ENCODE data around the gene PPP6R1. TPM values are rescaled to one million over a fixed set of nuclear protein-coding genes. Genes with fewer than 3 reads are reported as not detected.
A peak's percentile ranks its signal among the peaks of the same experiment; 100 is the strongest.

The PPP6R1 gene
- total and polyA plus RNA-seq, 2 of the 13 experiments (the other 11 are each of a cell fraction or from before 2014, with no cell fraction given), result 25.8 to 54.0 TPM

- TF ChIP-seq ZNF367 (CRISPR knock-in tag; IDR thresholded peaks at IDR 0.05; ENCODE audit: borderline replicate concordance) (no peak), ZNF564 (CRISPR knock-in tag; IDR thresholded peaks at IDR 0.05) (no peak), SRSF1 (optimal IDR thresholded peaks at IDR 0.05; ENCODE audit: low read depth, low read length) (no peak), CCDC6 (CRISPR knock-in tag; IDR thresholded peaks at IDR 0.05) (no peak), FLYWCH1 (CRISPR knock-in tag; IDR thresholded peaks at IDR 0.05) (no peak), ZNF251 (CRISPR knock-in tag; IDR thresholded peaks at IDR 0.05) (no peak), ZNF790 (CRISPR knock-in tag; IDR thresholded peaks at IDR 0.05; ENCODE audit: borderline replicate concordance) (no peak), STAG1 (CRISPR knock-in tag; IDR thresholded peaks at IDR 0.05) (no peak), ZNF432 (CRISPR knock-in tag; IDR thresholded peaks at IDR 0.05; ENCODE audit: borderline replicate concordance) (no peak), TOE1 (CRISPR knock-in tag; IDR thresholded peaks at IDR 0.05) (no peak), ZNF737 (CRISPR knock-in tag; IDR thresholded peaks at IDR 0.05; ENCODE audit: borderline replicate concordance) (0 out of 2 replicates have a peak, but pooled peaks have one; percentile 38), ZNF510 (CRISPR knock-in tag; IDR thresholded peaks at IDR 0.05; ENCODE audit: low read depth) (0 out of 2 replicates have a peak, but pooled peaks have one; percentile 47), ZNF253 (CRISPR knock-in tag; IDR thresholded peaks at IDR 0.05; ENCODE audit: borderline replicate concordance) (no peak), HNRNPUL1 (IDR thresholded peaks at IDR 0.05; ENCODE audit: low read depth, low read length) (no peak), FOXK1 (CRISPR knock-in tag; IDR thresholded peaks at IDR 0.05; ENCODE audit: borderline replicate concordance, low read depth) (no peak), SOX6 (IDR thresholded peaks at IDR 0.05) (no peak), SOX6 (CRISPR knock-in tag; IDR thresholded peaks at IDR 0.05) (peak; percentile 42; the same call in 1 of the 2 replicates), SPEN (CRISPR knock-in tag; IDR thresholded peaks at IDR 0.05; ENCODE audit: low read depth) (0 out of 2 replicates have a peak, but pooled peaks have one; percentile 61), ZNF543 (CRISPR knock-in tag; IDR thresholded peaks at IDR 0.05) (0 out of 2 replicates have a peak, but pooled peaks have one; percentile 51), ZFP82 (CRISPR knock-in tag; IDR thresholded peaks at IDR 0.05; ENCODE audit: borderline replicate concordance) (no peak), RFX3 (CRISPR knock-in tag; IDR thresholded peaks at IDR 0.05) (no peak)
- TF ChIP-seq, protein P1, sequence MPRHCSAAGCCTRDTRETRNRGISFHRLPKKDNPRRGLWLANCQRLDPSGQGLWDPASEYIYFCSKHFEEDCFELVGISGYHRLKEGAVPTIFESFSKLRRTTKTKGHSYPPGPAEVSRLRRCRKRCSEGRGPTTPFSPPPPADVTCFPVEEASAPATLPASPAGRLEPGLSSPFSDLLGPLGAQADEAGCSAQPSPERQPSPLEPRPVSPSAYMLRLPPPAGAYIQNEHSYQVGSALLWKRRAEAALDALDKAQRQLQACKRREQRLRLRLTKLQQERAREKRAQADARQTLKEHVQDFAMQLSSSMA (CRISPR knock-in tag; IDR thresholded peaks at IDR 0.05), result 0 out of 2 replicates have a peak, but pooled peaks have one; percentile 61
- TF ChIP-seq, protein P2, sequence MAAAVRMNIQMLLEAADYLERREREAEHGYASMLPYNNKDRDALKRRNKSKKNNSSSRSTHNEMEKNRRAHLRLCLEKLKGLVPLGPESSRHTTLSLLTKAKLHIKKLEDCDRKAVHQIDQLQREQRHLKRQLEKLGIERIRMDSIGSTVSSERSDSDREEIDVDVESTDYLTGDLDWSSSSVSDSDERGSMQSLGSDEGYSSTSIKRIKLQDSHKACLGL (CRISPR knock-in tag; IDR thresholded peaks at IDR 0.05), result 0 out of 2 replicates have a peak, but pooled peaks have one; percentile 11
- TF ChIP-seq, protein P3, sequence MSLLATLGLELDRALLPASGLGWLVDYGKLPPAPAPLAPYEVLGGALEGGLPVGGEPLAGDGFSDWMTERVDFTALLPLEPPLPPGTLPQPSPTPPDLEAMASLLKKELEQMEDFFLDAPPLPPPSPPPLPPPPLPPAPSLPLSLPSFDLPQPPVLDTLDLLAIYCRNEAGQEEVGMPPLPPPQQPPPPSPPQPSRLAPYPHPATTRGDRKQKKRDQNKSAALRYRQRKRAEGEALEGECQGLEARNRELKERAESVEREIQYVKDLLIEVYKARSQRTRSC (CRISPR knock-in tag; IDR thresholded peaks at IDR 0.05; ENCODE audit: low read depth), result no peak
- TF ChIP-seq, protein P4, sequence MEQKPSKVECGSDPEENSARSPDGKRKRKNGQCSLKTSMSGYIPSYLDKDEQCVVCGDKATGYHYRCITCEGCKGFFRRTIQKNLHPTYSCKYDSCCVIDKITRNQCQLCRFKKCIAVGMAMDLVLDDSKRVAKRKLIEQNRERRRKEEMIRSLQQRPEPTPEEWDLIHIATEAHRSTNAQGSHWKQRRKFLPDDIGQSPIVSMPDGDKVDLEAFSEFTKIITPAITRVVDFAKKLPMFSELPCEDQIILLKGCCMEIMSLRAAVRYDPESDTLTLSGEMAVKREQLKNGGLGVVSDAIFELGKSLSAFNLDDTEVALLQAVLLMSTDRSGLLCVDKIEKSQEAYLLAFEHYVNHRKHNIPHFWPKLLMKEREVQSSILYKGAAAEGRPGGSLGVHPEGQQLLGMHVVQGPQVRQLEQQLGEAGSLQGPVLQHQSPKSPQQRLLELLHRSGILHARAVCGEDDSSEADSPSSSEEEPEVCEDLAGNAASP (CRISPR knock-in tag; IDR thresholded peaks at IDR 0.05; ENCODE audit: borderline replicate concordance), result peak; percentile 20; the same call in 1 of the 2 replicates
Measured at GRCh38 chr19:55228403-55229031, 30.3 kb downstream of the PPP6R1 start, which contains the start of gene TMEM86B (continued).
